ENCODE measurements around the gene WEE1.
"Not testable (repeated sequence)": the region's sequence is repeated elsewhere in the genome, so short reads cannot be mapped to it uniquely, and the experiment has no call there.

The WEE1 gene

GRCh38 chr11:9594267-9595046, 21.0 kb downstream of the WEE1 start:
- no peaks in the 10 kb centered on the region for H3K27me3 ChIP-seq (ENCODE audit: low read depth)
- H3K36me3 ChIP-seq (replicated peaks): peaks cover 8% of the 10 kb centered on the region
- no peaks in the 10 kb centered on the region for H3K9me3 ChIP-seq
- H3K4me3 ChIP-seq: no peak overlapping the region
- in situ Hi-C loops (cut with MboI; ENCODE audit: low sequenced_read_pairs): loop anchor here (25.0 kb wide), 1 partner anchor 157 kb away; no protein-coding TSS in a partner anchor
- H3K4me1 ChIP-seq: no peaks in the 10 kb centered on the region
- no peak for DNase-seq (ENCODE audit: low spot score in 2 of 2)

- H3K4me3 ChIP-seq: no peak overlapping the region
- no peak for DNase-seq (ENCODE audit: low spot score in 2 of 2)
- in situ Hi-C loops (cut with MboI; ENCODE audit: low sequenced_read_pairs): loop anchor here (25.0 kb wide), 1 partner anchor 160 kb away; no protein-coding TSS in a partner anchor
- H3K9me3 ChIP-seq: no peaks in the 10 kb centered on the region
- no peaks in the 10 kb centered on the region for H3K27me3 ChIP-seq (ENCODE audit: low read depth)
- no peaks in the 10 kb centered on the region for H3K36me3 ChIP-seq (replicated peaks)
- H3K4me1 ChIP-seq: no peaks in the 10 kb centered on the region
These were observed 23.5 kb downstream of the WEE1 start for GRCh38 chr11:9596926-9597464.

GRCh38 chr11:9600166-9600565, 26.7 kb downstream of the WEE1 start:
- Histone ChIP-seq H3K4me3 (no peak overlapping the region), H3K27me3 (ENCODE audit: low read depth) (no peaks in the 10 kb centered on the region), H3K36me3 (replicated peaks) (no peaks in the 10 kb centered on the region), H3K9me3 (no peaks in the 10 kb centered on the region), H3K4me1 (no peaks in the 10 kb centered on the region)
- DNase-seq (ENCODE audit: low spot score in 2 of 2): no peak
- in situ Hi-C loops (cut with MboI; ENCODE audit: low sequenced_read_pairs): loop anchor here (25.0 kb wide), 1 partner anchor 712 kb away; the partner anchor contains the start of gene ADM

GRCh38 chr11:9600644-9601036, 27.2 kb downstream of the WEE1 start:
- Histone ChIP-seq H3K36me3 (replicated peaks) (no peaks in the 10 kb centered on the region), H3K4me1 (no peaks in the 10 kb centered on the region), H3K4me3 (no peak overlapping the region), H3K9me3 (no peaks in the 10 kb centered on the region), H3K27me3 (ENCODE audit: low read depth) (no peaks in the 10 kb centered on the region)
- DNase-seq (ENCODE audit: low spot score in 2 of 2): no peak
- in situ Hi-C loops (cut with MboI; ENCODE audit: low sequenced_read_pairs): loop anchor here (25.0 kb wide), 1 partner anchor 712 kb away; the partner anchor contains the start of gene ADM

- no peak overlapping the region for H3K4me3 ChIP-seq
- in situ Hi-C loops (cut with MboI; ENCODE audit: low sequenced_read_pairs): loop anchor here (25.0 kb wide), 1 partner anchor 711 kb away; the partner anchor contains the start of gene ADM
- no peak for DNase-seq (ENCODE audit: low spot score in 2 of 2)
These were observed 27.8 kb downstream of the WEE1 start for GRCh38 chr11:9601037-9601875.

DNA sequence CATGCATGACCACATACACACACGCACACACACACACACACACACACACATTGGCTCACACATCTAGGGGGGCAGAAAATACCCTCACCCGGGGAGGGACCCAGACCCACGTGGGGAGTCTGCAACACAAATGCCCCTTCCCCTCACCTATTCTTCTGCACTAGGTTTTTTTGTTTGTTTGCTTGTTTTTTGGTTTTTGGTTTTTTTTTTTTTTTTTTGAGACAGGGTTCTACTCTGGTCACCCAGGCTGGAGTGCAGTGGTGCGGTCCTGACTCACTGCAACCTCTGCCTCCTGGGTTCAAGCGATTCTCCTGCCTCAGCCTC, 28.4 kb downstream of the WEE1 start:
- in situ Hi-C loops (cut with MboI; ENCODE audit: low sequenced_read_pairs): loop anchor here (25.0 kb wide), 1 partner anchor 710 kb away; the partner anchor contains the start of gene ADM
- H3K4me3 ChIP-seq: no peak overlapping the region
- no peaks in the 10 kb centered on the region for H3K9me3 ChIP-seq
- no peaks in the 10 kb centered on the region for H3K4me1 ChIP-seq
- H3K27me3 ChIP-seq (ENCODE audit: low read depth): no peaks in the 10 kb centered on the region
- DNase-seq (ENCODE audit: low spot score in 2 of 2): no peak
- no peaks in the 10 kb centered on the region for H3K36me3 ChIP-seq (replicated peaks)

More at GRCh38 chr11:9601037-9601875, 27.8 kb downstream of the WEE1 start:
- Histone ChIP-seq H3K36me3 (replicated peaks) (no peaks in the 10 kb centered on the region), H3K27me3 (ENCODE audit: low read depth) (no peaks in the 10 kb centered on the region), H3K9me3 (no peaks in the 10 kb centered on the region), H3K4me1 (no peaks in the 10 kb centered on the region)

DNA sequence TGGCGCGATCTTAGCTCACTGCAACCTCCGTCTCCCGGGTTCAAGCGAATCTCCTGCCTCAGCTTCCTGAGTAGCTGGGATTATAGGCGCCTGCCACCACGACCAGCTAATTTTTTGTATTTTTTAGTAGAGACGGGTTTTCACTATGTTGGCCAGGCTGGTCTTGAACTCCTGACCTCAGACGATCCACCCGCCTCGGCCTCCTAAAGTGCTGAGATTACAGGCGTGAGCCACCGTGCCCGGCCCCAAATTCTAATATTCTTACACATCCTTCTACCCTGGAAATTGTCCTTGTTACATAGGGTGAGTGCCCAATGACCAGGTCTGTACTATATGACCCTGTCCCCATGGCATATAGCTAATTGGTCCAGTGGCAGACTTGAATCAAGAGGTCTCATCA, 29.7 kb downstream of the WEE1 start:
- DNase-seq (ENCODE audit: low spot score in 2 of 2); H3K4me1 ChIP-seq: not testable (repeated sequence)
- in situ Hi-C loops (cut with MboI; ENCODE audit: low sequenced_read_pairs): loop anchor here (25.0 kb wide), 1 partner anchor 709 kb away; the partner anchor contains the start of gene ADM

GRCh38 chr11:9604134-9604533, 30.7 kb downstream of the WEE1 start:
- DNase-seq (ENCODE audit: low spot score in 2 of 2): no peak
- H3K4me3 ChIP-seq: no peak overlapping the region
- no peaks in the 10 kb centered on the region for H3K4me1 ChIP-seq
- H3K9me3 ChIP-seq: no peaks in the 10 kb centered on the region
- in situ Hi-C loops (cut with MboI; ENCODE audit: low sequenced_read_pairs): loop anchor here (25.0 kb wide), 1 partner anchor 708 kb away; the partner anchor contains the start of gene ADM
- H3K36me3 ChIP-seq (replicated peaks): no peaks in the 10 kb centered on the region
- H3K27me3 ChIP-seq (ENCODE audit: low read depth): no peaks in the 10 kb centered on the region

More for the DNA sequence above, 29.7 kb downstream of the WEE1 start:
- not testable (repeated sequence) for H3K36me3 ChIP-seq (replicated peaks); H3K9me3 ChIP-seq; H3K4me3 ChIP-seq; H3K27me3 ChIP-seq (ENCODE audit: low read depth)

DNA sequence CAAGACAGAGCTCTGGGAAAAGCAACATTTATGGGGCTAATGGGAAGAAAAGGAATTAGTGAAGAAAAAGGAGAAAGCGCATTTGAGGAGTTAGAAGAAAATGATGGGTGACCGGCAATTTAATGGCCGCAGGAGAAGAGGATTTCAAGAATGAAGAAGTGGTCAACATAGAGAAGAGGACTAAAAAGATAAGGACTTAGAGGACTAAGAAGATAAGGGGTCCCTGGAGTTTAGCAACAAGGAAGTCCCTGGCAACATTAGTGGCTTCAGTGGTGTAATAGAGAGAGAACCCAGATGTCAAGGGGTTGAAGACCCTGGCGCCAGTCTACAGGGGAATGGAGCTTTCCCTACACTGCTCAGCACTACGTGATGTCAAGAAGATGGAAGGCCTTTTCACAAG, 32.3 kb downstream of the WEE1 start:
- DNase-seq (ENCODE audit: low spot score in 2 of 2): no peak
- Histone ChIP-seq H3K4me1 (peaks cover under 1% of the 10 kb centered on the region), H3K27me3 (ENCODE audit: low read depth) (no peaks in the 10 kb centered on the region), H3K9me3 (no peaks in the 10 kb centered on the region), H3K36me3 (replicated peaks) (no peaks in the 10 kb centered on the region), H3K4me3 (no peak overlapping the region)
- in situ Hi-C loops (cut with MboI; ENCODE audit: low sequenced_read_pairs): loop anchor here (25.0 kb wide), 1 partner anchor 707 kb away; the partner anchor contains the start of gene ADM

DNA sequence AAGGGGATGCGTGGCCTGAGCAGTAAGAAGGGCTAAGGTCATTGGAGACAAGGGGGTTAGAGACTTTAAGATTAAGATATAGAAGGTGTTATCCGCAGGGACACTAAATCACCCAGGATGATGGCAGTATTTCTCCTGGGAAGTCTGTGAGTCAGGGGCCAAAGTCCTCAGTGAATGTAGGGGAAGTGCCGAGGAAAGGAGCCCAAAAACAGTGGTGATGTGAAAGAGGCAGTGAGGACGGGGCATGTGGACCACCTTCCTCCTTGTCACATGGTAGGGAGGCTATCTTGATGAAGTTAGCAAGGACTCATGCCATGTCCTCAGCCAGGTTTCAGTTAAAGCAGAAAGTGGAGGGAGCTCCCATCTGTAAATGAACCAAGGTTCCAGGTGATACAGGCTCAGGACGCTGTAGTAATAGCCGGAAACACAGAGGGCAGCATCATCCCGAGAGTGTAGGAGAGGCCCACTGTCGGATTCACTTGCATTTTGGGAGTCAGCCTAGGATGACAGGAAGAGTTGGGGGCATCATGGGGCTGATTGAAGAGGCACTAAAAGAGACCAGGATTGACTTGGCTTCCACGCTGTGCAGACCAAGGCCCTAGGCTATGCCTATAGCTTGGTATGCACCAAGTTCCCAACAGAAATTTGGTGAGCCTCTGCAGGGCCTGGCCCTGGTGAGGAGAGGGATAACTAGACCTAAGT, 33.5 kb downstream of the WEE1 start:
- no peak for DNase-seq (ENCODE audit: low spot score in 2 of 2)
- no peaks in the 10 kb centered on the region for H3K9me3 ChIP-seq
- H3K4me1 ChIP-seq: peaks cover 3% of the 10 kb centered on the region
- H3K27me3 ChIP-seq (ENCODE audit: low read depth): no peaks in the 10 kb centered on the region
- no peak overlapping the region for H3K4me3 ChIP-seq
- in situ Hi-C loops (cut with MboI; ENCODE audit: low sequenced_read_pairs): loop anchor here (25.0 kb wide), 1 partner anchor 705 kb away; the partner anchor contains the start of gene ADM
- H3K36me3 ChIP-seq (replicated peaks): no peaks in the 10 kb centered on the region

DNA sequence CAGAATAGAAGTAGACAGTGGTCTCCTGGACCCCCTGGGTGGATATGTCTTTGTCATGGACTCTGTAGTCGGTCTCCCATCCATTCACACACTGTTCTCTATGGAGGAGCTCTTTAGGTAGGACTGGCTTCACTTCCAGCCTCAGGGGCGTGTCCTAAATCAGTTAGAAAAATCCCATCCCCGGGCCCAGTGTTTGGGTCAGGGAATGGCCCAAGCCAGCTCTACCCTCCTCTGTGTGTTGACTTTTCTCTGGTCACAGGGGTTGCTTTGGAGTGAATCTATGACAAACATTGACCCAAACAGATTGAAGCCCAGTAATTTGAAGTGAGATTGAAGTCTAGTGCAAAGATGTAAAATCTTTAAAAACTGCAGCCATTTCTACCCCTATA, 34.0 kb downstream of the WEE1 start:
- DNase-seq (ENCODE audit: low spot score in 2 of 2): no peak
- no peaks in the 10 kb centered on the region for H3K27me3 ChIP-seq (ENCODE audit: low read depth)
- H3K36me3 ChIP-seq (replicated peaks): no peaks in the 10 kb centered on the region
- peaks cover 8% of the 10 kb centered on the region for H3K4me1 ChIP-seq
- in situ Hi-C loops (cut with MboI; ENCODE audit: low sequenced_read_pairs): loop anchor here (25.0 kb wide), 1 partner anchor 705 kb away; the partner anchor contains the start of gene ADM
- no peak overlapping the region for H3K4me3 ChIP-seq
- H3K9me3 ChIP-seq: no peaks in the 10 kb centered on the region

GRCh38 chr11:9609002-9609759, 35.7 kb downstream of the WEE1 start:
- H3K9me3 ChIP-seq: no peaks in the 10 kb centered on the region
- DNase-seq (ENCODE audit: low spot score in 2 of 2): no peak
- no peak overlapping the region for H3K4me3 ChIP-seq
- H3K36me3 ChIP-seq (replicated peaks): no peaks in the 10 kb centered on the region
- H3K4me1 ChIP-seq: peaks cover 20% of the 10 kb centered on the region
- H3K27me3 ChIP-seq (ENCODE audit: low read depth): no peaks in the 10 kb centered on the region
- in situ Hi-C loops (cut with MboI; ENCODE audit: low sequenced_read_pairs): loop anchor here (25.0 kb wide), 1 partner anchor 703 kb away; the partner anchor contains the start of gene ADM

All from HAP-1 (cell line).